Stimulated activated naive CD8-positive, alpha-beta T cell treated with anti-CD3 and anti-CD28 coated beads, Interleukin-15, Interleukin-2, amounts not matched to agents 100 ng/mL and 50 ng/mL, for 24 hours (primary cell): ENCODE results near the gene KRT73.

Experiments used
- H3K27ac Mint-ChIP-seq: one replicate; pipeline ENCODE4 v1.8.0; 2021; ENCODE audit warnings: mild to moderate bottlenecking, mixed read lengths
- H3K27me3 Mint-ChIP-seq: one replicate; pipeline ENCODE4 v1.8.0; 2021; ENCODE audit warnings: mixed read lengths
- H3K36me3 Mint-ChIP-seq: one replicate; pipeline ENCODE4 v1.8.0; 2021; ENCODE audit warnings: low read depth, mixed read lengths
- H3K4me1 Mint-ChIP-seq: one replicate; pipeline ENCODE4 v1.8.0; 2021; ENCODE audit warnings: low read depth, mixed read lengths
- H3K4me3 Mint-ChIP-seq: one replicate; pipeline ENCODE4 v1.8.0; 2021; ENCODE audit warnings: mild to moderate bottlenecking, mixed read lengths
- H3K9me3 Mint-ChIP-seq: one replicate; pipeline ENCODE4 v1.8.0; 2021; ENCODE audit warnings: mixed read lengths

The KRT73 gene

GRCh38 chr12:52564582-52564981 lies 53.8 kb downstream of the KRT73 start:
- Mint-ChIP-seq H3K27me3 (peaks cover 3% of the 10 kb centered on the region), H3K4me3 (no peak overlapping the region), H3K27ac (no peak overlapping the region), H3K9me3 (no peaks in the 10 kb centered on the region), H3K4me1 (no peaks in the 10 kb centered on the region), H3K36me3 (no peaks in the 10 kb centered on the region)

- no peaks in the 10 kb centered on the region for H3K36me3 Mint-ChIP-seq
- peaks cover 9% of the 10 kb centered on the region for H3K27me3 Mint-ChIP-seq
- peaks cover 7% of the 10 kb centered on the region for H3K4me1 Mint-ChIP-seq
- no peak overlapping the region for H3K4me3 Mint-ChIP-seq
- no peaks in the 10 kb centered on the region for H3K9me3 Mint-ChIP-seq
- no peak overlapping the region for H3K27ac Mint-ChIP-seq
These were observed 56.4 kb downstream of the KRT73 start for GRCh38 chr12:52561880-52562449.

DNA sequence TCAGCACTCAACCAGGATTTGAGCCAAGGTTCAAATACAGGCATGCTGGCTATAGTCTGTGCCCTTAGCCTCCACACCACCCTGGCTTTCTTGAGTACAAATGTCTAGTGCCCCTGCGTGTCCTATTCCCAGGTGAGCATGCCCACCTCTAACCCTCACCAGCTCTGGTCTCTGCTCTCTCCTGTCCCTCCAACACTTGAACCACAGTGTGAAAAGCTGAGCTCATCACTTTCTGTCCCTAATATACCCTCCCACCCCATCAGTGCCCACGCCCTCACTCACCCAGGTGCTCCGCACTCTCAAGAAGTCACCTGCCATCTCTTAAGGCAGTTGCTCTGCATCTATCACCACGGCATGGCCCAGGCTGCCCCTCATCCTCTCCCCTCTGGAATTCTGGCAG lies 58.4 kb downstream of the KRT73 start:
- Mint-ChIP-seq H3K9me3 (no peaks in the 10 kb centered on the region), H3K27ac (no peak overlapping the region), H3K4me1 (peaks cover 7% of the 10 kb centered on the region), H3K4me3 (no peak overlapping the region), H3K36me3 (no peaks in the 10 kb centered on the region), H3K27me3 (peaks cover 6% of the 10 kb centered on the region)

GRCh38 chr12:52558781-52559445 lies 59.4 kb downstream of the KRT73 start:
- Mint-ChIP-seq H3K36me3 (no peaks in the 10 kb centered on the region), H3K27ac (no peak overlapping the region), H3K4me3 (no peak overlapping the region), H3K27me3 (peaks cover 6% of the 10 kb centered on the region), H3K9me3 (no peaks in the 10 kb centered on the region), H3K4me1 (peaks cover 7% of the 10 kb centered on the region)
